Stimulated activated CD4-positive, alpha-beta T cell treated with anti-CD3 and anti-CD28 coated beads, TNF-alpha, amount 100 ng/mL, for 1 hour (primary cell): ENCODE data around the gene NT5DC1.
A peak's percentile ranks its signal among the peaks of the same experiment; 100 is the strongest.

Experiments
- DNase-seq, 3 donors: peaks; one replicate each; pipeline ENCODE4 v3.0.0-alpha.2; 2020; ENCODE audit warnings: low read depth in 3 of 3, low spot score in 1 of 3

NT5DC1 gene

GRCh38 chr6:116234689-116235088, 134.0 kb downstream of the NT5DC1 start:
- DNase-seq, result no peak

DNA sequence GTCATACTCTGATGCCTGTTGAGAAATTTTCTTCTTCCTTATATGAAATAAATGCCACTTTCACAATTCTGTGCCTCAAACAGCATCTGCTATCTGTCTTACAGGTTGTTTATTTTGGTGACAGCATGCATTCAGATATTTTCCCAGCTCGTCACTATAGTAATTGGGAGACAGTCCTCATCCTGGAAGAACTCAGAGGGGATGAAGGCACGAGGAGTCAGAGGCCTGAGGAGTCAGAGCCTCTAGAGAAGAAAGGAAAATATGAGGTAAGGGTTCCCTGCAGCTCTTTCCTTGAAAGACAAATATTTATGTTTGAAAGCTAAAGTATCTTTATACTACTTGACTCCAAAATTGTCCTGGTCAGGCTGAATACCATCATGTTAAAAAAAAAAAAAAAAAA, 137.4 kb downstream of the NT5DC1 start:
- no peak for DNase-seq

GRCh38 chr6:116239256-116239655, 138.6 kb downstream of the NT5DC1 start:
- DNase-seq, result no peak

- no peak for DNase-seq
These were observed 139.2 kb downstream of the NT5DC1 start for GRCh38 chr6:116239856-116240255.

DNA sequence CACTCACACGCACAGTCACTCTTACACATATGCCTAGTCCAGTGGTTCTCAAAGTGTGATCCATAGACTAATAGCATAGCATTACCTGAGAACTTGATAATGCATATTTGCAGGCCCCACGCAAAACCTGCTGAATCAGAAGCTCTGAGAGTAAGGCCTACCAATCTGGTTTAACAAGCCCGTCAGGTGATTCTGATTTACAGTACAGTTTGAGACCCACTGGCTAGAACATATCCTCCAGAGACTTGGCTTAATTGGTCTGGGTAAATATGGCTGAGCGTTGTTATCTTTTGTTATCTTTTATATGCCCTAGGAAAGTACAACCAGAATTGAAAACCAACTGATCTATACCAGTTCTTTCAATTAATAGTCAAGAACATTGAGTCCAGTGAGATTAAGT, 143.6 kb downstream of the NT5DC1 start:
- no peak for DNase-seq

- no peak for DNase-seq
These were observed 145.4 kb downstream of the NT5DC1 start for GRCh38 chr6:116246089-116246488.

GRCh38 chr6:116247285-116247684, 146.6 kb downstream of the NT5DC1 start:
- no peak for DNase-seq

GRCh38 chr6:116248577-116248976, 147.9 kb downstream of the NT5DC1 start:
- DNase-seq, result no peak

GRCh38 chr6:116251568-116252384, 151.1 kb downstream of the NT5DC1 start:
- no peak for DNase-seq

GRCh38 chr6:116253188-116253504, 152.5 kb downstream of the NT5DC1 start:
- no peak for DNase-seq

GRCh38 chr6:116253505-116254296, 153.0 kb downstream of the NT5DC1 start, which contains the start of gene TSPYL4:
Gene TSPYL4, minus strand, starts transcription at chr6:116254075. Its CDS starts 67 bp downstream, at chr6:116254008.
- DNase-seq, result peak; percentile 74 to 78 (median 78)

GRCh38 chr6:116254297-116255056, 153.8 kb downstream of the NT5DC1 start:
- DNase-seq, result no peak

DNA sequence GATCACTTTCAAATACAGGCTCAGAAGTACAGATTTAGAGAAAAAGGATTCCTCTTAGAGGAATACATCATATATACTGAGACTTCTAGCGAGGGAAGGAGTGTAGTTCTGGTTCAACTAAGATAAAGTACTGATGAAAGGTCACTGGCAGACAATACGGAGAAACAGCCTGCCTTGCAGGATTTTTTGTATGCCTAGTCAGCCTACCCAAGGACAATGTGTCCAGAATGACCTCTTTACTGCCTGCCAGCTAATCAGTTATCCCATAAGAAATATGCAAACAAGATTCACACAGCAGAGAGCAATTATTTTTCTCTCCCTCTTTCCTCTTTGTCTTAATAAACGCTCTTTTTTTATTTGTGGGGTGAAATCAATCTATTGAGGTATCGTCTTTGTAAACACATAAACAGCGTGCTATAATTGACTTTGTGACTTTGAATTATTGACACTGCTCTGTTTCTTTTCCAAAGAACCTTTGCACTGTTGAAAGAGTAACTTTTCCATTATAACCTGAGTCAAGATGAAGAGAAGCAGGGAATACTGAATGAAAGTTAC, 154.7 kb downstream of the NT5DC1 start:
- no peak for DNase-seq

DNA sequence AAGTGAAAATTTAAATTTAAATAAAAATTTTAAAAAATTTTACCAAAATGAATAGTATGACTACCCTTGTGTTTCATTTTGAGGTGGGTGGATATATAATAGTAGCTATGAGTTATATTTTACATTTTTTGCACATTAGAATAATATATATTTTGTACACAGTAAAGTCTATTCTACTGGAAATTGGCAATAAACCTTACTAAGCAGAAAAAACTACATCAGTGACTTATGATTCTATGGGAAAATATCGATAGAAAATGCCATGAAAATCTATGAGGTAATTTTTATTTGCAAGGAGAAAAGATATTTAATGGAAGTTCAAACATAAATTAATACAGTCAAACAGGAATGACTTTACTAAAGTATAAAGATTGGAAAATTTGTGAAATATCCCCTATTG, 156.0 kb downstream of the NT5DC1 start:
- DNase-seq, result no peak

- no peak for DNase-seq
These were observed 157.9 kb downstream of the NT5DC1 start for GRCh38 chr6:116258520-116258919.

DNA sequence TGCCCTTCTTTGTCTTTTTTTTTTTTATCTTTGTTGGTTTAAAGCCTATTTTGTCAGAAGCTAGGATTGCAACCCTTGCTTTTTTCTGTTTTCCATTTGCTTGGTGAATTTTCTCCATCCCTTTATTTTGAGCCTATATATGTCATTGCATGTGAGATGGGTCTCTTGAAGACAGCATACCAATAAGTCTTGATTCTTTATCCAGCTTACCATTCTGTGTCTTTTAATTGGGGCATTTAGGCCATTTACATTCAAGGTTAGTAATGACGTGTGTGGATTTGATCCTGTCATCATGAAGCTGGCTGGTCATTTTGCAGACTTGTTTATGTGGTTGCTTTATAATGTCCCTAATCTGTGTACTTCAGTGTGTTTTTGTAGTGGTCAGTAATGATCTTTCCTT, 162.7 kb downstream of the NT5DC1 start:
- no peak for DNase-seq

DNA sequence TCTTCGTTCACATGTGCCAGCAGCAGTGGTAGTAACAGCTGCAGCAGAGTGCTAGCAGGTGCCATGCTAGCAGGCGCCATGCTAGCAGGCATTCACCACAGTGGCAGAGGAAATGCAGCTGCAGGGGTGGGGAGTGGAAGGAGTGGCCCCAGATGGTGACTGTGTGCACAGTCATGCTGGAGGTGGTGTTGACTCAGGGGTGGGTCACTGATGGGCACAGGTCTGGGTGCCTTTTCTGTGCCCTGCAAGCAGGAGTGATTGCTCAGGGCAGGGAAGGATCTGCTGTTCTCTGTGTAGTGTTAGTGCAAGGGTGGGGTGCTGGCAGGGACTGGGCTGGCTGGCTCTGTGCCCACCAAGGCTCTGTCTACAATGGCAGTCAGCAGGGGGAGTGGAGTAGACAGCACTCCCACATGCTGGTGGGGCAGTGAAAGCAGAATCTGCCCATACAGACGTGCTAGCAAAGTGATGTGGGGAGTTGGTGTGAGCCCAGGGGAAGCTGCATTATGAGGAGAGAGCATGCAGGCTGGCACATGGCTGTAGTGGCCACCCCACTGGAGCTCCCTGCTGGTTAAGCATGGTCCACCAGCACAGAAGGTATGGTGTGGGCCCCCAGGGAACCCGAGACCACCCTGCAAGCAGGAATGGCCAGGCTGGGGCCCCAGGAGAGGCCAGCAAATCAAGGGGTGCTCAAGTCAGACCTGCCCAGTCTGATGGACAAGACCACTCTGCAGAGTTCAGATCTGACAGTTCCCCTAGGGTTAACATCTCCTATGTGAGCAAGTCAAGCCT, 164.6 kb downstream of the NT5DC1 start:
- no peak for DNase-seq

DNA sequence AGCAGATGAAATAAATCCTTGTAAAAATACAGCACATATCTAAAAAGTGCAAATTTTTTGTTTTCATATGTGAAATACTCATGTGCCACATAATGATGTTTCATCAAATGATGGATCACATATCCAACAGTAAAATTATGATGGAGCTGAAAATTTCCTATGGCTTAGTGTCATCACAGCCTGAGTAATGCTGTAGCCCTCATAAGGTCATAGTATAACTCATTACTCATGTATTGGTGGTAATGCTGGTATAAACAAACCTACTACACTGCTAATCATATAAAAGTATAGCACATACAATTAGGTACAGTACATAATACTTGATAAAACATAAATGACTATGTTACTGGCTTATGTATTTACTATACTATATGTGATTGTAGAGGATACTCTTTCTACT, 166.2 kb downstream of the NT5DC1 start:
- no peak for DNase-seq

DNA sequence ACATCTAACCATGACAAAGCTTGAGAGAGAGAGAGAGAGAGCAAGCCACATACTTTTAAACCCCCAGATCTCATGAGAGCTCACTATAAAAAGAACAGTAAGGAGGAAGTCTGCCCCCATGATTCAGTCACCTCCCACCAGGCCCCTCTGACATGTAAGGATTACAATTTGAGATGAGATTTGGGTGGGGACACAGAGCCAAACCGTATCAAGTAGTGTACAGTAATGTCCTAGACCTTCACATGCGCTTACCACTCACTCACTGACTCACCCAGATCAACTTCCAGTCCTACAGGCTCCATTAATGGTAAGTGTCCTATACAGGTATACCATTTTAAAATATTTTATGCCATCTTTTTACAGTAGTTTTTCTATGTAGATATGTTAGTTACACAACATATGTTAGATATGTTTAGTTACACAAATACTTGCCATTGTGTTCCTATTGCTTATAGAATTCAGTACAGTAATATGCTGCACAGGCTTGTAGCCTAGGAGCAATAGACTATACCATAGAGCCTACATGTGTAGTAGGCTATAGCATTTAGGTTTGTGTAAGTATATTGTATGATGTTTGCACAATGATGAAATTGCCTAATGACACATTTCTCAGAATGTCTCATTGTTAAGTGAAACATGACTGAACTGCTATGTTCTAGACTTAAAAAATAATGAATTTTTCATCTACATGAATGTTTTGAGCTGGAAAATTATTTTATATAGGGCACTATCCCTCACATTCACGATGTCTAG, 167.4 kb downstream of the NT5DC1 start:
- no peak for DNase-seq
